Ishikawa (cell line): ENCODE data around the gene UXT.

Source experiments
- CEBPB ChIP-seq: IDR thresholded peaks from 2 replicates; pipeline ENCODE4 v1.6.1; 2012
- CREB1 ChIP-seq: IDR thresholded peaks from 2 replicates; pipeline ENCODE4 v1.6.1; 2012; ENCODE audit warnings: low read depth
- EGR1 ChIP-seq: IDR thresholded peaks from 2 replicates; pipeline ENCODE4 v1.6.1; 2012
- EP300 ChIP-seq: IDR thresholded peaks from 2 replicates; pipeline ENCODE4 v1.6.1; 2012; ENCODE audit warnings: borderline replicate concordance
- FOXM1 ChIP-seq: IDR thresholded peaks from 2 replicates; pipeline ENCODE4 v1.6.1; 2012; ENCODE audit warnings: low read depth, borderline replicate concordance
- RAD21 ChIP-seq: IDR thresholded peaks from 2 replicates; pipeline ENCODE4 v1.6.1; 2012; ENCODE audit warnings: low read depth
- TCF12 ChIP-seq: IDR thresholded peaks from 2 replicates; pipeline ENCODE4 v1.6.1; 2012; ENCODE audit warnings: low read depth
- TEAD4 ChIP-seq: IDR thresholded peaks from 2 replicates; pipeline ENCODE4 v1.6.1; 2012
- YY1 ChIP-seq: IDR thresholded peaks from 2 replicates; pipeline ENCODE4 v1.6.1; 2012; ENCODE audit warnings: low read depth
- ZBTB7A ChIP-seq: IDR thresholded peaks from 2 replicates; pipeline ENCODE4 v1.6.1; 2012; ENCODE audit warnings: low read depth
- TF ChIP-seq, protein P1 (sequence below): IDR thresholded peaks from 2 replicates; pipeline ENCODE4 v1.6.1; 2012
- TF ChIP-seq, protein P2 (sequence below): IDR thresholded peaks from 2 replicates; pipeline ENCODE4 v1.6.1; 2012; ENCODE audit warnings: low read depth, mild to moderate bottlenecking
- TF ChIP-seq, protein P3 (sequence below): IDR thresholded peaks from 2 replicates; pipeline ENCODE4 v1.6.1; 2012

DNA sequence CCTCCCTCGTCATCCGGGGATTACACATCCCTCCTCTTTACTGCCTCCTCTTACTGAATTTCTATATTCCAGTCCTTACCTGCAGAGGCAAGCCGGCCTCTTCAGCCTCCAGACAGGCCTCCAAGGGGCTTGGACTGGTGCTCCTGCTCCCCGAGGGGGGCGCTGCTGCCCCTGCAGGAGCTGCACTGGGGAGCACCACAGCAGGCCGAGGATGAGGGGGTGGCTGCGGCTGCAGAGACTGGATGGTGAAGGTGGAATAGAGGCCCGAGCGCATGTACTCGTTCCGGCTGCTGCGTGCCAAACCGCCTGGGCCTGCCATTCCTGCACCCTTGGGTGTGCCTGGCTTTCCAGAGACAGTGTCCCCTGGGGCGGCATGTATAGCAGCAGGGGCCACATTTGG, 20.2 kb downstream of the UXT start:
- no peak for TF ChIP-seq EGR1
- TF ChIP-seq, protein P1, sequence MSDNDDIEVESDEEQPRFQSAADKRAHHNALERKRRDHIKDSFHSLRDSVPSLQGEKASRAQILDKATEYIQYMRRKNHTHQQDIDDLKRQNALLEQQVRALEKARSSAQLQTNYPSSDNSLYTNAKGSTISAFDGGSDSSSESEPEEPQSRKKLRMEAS = no peak
- TF ChIP-seq EP300 = no peak
- TF ChIP-seq TEAD4 = no peak
- TF ChIP-seq RAD21 = no peak
- TF ChIP-seq YY1 = no peak
- TF ChIP-seq CEBPB = no peak
- TF ChIP-seq, protein P2, sequence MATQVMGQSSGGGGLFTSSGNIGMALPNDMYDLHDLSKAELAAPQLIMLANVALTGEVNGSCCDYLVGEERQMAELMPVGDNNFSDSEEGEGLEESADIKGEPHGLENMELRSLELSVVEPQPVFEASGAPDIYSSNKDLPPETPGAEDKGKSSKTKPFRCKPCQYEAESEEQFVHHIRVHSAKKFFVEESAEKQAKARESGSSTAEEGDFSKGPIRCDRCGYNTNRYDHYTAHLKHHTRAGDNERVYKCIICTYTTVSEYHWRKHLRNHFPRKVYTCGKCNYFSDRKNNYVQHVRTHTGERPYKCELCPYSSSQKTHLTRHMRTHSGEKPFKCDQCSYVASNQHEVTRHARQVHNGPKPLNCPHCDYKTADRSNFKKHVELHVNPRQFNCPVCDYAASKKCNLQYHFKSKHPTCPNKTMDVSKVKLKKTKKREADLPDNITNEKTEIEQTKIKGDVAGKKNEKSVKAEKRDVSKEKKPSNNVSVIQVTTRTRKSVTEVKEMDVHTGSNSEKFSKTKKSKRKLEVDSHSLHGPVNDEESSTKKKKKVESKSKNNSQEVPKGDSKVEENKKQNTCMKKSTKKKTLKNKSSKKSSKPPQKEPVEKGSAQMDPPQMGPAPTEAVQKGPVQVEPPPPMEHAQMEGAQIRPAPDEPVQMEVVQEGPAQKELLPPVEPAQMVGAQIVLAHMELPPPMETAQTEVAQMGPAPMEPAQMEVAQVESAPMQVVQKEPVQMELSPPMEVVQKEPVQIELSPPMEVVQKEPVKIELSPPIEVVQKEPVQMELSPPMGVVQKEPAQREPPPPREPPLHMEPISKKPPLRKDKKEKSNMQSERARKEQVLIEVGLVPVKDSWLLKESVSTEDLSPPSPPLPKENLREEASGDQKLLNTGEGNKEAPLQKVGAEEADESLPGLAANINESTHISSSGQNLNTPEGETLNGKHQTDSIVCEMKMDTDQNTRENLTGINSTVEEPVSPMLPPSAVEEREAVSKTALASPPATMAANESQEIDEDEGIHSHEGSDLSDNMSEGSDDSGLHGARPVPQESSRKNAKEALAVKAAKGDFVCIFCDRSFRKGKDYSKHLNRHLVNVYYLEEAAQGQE = no peak
- TF ChIP-seq TCF12 = no peak
- TF ChIP-seq, protein P3, sequence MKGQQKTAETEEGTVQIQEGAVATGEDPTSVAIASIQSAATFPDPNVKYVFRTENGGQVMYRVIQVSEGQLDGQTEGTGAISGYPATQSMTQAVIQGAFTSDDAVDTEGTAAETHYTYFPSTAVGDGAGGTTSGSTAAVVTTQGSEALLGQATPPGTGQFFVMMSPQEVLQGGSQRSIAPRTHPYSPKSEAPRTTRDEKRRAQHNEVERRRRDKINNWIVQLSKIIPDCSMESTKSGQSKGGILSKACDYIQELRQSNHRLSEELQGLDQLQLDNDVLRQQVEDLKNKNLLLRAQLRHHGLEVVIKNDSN = no peak
- no peak for TF ChIP-seq FOXM1
- no peak for TF ChIP-seq ZBTB7A
- TF ChIP-seq CREB1 = no peak
